SK-N-DZ (cell line): Measurements from ENCODE around the gene NXNL1.
A peak's percentile ranks its signal among the peaks of the same experiment; 100 is the strongest.

Source experiments
- DNase-seq: peaks from one replicate; pipeline ENCODE4 v3.0.0-alpha.2; 2015; ENCODE audit warnings: low spot score

Gene NXNL1

DNA sequence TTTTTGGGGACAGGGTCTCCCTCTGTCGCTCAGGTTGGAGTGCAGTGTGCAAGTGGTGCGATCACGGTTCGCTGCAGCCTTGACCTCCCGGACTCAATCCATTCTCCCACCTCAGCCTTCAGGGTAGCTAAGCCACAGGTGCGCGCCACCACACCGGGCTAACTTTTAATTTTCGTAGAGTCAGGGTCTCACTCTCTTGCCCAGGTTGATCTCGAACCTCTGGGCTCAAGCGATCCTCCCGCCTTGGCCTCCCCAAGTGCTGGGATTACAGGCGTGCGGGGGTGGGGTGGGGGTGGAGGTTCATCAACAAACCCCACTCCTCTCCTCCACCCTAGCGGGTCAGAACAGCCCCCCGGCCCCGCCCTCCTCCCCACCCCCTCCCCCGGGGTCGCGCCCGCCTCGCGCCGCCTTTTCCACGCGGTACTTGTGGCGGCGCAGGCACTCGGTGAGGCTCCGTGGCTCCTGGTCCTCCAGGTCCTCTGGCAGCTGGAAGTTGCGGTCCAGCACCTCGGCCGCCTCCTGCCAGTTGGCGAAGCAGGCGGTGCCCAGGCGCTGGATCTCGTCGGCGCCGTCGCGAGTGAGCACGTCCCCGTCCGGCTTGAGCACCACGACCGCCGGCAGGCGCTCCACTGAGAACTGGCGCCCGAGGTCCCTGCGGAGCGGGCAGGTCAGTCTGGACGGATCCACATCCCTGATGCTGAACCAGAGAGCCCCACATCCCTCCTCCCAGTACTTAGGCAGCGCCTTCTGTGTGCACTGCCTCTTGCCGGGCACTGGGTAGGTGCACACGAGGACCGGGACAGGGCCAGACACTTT is 5.2 kb downstream of the NXNL1 start:
- DNase-seq = no peak

DNA sequence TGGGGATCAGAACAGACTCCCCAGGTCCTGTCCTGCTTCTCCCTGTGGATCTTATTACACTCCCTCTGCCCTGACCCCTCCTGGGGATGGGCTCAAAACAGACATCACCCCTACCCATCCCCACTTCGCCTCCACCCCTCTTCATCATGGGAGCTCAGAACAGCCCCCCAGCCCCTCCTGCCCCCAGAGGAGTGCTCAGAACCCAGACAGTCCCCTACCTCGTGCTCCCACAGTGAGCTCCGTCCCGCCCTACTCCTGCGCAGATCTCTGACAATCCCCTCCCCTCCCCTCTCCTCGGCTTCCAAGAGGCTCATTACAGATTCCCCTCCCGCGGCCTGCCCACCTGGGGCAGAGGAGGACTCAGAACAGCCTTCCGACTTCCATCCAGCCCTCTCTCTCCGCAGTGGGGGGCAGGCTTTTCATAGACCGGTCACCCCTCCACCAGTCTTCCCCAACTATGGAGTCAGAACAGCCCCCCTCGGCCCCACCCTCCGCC is 6.1 kb downstream of the NXNL1 start:
- no peak for DNase-seq

DNA sequence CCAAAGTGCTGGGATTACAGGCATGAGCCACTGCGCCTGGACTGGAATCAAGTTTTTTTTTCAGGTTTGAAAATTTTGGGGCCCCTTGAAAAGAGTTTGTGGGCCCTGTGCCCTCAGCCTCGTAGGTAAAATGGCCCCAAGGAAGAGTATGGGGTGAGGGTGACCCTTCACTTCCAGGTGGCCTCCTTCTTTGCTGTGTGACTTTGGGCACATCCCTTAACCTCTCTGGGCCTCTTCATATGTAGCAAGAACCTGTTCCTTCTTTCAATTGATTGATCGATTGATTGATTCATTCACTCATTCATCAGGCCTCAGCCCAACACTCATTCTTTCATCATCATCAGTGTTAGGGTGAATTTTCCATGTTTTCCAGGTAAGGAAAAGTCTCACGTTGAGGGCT is 8.9 kb downstream of the NXNL1 start:
- DNase-seq = no peak

DNA sequence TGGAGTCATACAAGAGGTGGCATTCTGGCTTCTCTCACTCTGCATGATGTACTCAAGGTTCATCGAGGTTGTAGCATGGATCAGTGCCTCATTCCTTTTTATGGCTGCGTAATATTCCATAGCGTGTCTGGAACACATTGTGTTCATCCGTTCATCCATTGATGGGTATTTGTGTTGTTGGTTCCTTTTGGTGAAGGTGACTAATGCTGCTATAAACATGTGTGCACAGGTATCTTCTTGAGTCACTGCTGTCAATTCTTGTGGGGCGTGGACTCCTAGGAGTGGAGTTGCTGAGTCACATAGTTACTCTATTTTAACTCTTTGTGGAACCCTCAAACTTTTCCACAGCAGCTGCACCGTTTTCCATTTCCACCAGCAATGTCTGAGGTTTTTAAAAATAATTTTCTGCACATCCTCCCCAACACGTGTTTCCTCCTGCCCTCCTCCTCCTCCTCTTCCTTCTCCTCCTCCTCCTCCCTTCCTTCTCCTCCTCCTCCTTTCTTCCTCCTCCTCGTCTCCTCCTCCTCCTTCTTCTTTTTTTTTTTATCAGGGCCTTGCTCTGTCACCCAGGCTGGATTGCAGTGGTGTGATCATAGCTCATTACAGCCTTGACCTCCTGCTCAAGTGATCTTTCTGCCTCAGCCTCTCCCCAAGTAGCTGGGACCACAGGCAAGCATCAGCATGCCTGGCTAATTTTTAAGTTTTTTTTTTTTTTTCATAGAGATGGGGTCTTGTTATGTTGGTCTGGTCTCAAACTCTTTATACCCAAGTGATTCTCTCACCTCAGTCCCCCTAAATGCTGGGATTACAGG is 10.3 kb downstream of the NXNL1 start:
- no peak for DNase-seq

DNA sequence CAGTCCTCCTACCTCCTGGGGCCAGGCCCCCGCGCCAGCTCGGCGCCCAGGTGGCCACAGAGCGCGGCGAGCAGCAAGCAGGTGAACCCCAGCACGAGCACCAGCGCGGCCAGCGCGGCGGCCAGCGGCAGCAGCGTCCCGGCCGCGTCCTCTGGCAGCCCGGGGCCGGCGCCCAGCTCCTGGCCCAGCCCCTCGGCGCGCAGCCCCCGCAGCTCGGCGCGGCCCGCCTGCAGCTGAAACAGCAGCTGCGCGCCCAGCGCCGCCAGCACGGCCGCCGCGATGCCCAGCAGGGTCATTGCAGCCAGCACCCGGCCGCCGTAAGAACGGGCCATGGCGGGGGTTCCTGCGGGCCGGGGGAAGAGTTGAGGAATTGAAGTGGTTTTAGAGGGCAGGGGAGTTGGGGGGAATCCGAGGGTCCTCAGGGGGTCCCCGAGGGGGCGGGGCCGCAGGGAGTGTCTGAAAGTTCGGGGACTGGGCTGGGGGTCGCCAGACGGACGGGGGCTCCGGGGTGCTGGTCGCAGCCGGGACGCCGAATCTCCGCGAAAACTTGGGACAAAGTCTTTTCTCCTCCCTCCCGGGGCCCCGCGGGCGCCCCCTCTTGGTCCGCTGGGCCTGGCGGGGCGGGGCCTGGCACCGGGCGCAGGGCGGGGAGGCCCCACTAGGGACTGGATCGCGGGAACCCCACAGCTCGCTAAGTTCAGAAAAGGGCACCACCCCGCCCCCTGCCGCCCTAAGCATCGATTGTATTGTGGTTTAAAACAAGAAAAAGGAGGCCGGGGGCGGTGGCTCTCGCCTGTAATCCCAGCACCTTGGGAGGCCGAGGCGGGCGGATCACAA is 12.4 kb downstream of the NXNL1 start, which contains the start of gene TMEM221:
TMEM221 (minus strand) TSS at position 538 of the 837 bp plus-strand sequence; CDS start at position 332, 206 bp downstream.
- no peak for DNase-seq

DNA sequence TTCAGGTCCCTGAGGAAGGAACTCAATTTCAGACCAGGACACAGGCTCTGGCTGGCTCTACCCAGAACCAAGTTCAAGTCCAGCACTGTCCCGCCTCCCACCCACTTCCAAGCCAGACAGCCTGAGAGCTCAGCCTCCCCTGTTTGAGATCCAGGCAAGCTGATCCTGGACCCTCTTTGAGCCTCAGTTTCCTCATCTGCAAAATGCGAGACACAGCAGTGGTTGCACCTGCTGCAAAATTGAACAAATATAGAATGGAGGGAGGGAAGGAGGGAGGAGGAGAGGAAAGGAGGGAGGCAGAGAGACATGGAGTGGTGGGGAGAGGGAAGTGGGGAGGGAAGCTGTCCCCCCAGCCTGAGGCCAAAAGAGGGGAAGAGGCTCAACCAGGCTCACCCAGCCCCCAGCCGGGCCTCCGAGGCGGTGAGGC is 13.0 kb downstream of the NXNL1 start:
- no peak for DNase-seq

DNA sequence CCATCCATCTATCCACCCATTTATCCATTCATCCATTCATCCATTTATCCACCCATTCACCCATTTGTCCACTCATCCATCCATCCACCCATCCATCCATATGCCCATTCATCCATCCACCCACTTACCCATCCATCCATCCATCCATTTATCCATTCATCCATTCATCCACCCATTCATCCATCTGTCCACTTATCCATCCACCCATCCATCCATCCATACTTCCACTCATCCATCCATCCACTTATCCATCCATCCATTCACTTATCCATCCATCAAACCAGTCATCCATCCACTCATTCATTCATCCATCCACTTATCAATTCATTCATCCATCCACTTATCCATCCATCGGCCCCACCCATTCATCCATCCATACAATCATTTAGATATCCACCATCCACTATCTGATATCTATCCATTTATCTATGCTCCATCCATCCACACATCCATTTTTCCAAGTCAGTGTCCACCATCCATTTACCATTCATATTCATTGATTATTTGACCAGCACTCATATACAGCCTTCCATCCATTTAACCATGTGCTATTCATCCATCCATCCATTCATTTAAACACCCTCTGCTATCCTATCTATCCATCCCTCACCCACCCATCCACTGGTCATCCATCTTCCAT is 15.1 kb downstream of the NXNL1 start:
- DNase-seq = no peak

DNA sequence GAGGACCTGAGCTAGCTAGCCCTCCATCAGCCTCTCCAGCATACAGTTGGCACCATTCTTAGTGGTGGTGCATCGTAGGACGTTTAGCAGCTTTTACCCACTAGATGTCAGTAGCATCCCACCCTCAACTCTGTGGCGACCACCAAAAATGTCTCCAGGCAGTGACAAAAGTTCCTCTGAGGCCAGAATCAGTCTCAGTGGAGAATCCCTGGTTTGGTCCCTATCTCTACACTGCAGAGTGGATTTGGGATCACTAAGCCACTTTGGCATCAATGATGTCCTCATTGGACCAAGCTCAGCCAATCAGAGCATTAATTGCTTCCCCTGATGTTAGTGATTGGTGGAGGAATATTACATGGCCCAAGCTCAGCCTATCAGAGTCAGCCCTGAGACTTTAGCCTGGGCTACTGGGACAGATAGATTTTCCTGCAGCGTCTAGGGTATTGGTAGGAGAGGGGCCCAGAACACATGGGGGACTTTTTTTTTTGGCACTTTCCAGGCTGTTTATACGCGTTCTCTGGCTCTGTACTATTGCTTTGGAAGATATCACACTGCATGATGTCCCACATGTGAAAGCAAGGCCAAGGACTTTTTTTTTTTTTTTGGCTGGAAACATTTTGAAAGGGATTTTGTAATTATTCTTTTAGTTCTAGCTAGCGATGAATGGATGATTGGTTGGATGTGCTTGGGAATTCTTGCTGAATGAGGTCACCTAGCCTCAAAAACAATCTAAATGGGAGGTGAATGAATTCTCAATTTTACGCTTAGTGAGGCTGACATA is 19.3 kb downstream of the NXNL1 start:
- no peak for DNase-seq

DNA sequence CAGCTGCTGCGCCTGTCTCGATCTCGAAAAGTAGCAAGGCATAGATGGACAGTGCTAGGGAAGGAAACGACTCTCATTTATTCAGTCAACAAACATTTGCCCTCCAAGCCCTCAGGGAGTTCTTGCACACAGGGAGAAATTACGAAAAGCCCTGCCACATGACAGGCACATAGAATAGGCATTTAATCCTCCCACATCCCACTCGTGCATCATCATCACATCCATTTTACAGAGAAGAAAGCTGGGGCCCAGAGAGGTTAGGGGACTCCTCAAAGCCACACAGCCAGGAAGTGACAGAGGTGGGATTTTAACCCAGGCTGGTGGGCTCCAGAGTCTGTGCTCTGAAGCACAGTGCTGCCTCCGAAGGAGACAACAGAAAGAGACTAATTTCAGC is 23.9 kb downstream of the NXNL1 start:
- DNase-seq = no peak

DNA sequence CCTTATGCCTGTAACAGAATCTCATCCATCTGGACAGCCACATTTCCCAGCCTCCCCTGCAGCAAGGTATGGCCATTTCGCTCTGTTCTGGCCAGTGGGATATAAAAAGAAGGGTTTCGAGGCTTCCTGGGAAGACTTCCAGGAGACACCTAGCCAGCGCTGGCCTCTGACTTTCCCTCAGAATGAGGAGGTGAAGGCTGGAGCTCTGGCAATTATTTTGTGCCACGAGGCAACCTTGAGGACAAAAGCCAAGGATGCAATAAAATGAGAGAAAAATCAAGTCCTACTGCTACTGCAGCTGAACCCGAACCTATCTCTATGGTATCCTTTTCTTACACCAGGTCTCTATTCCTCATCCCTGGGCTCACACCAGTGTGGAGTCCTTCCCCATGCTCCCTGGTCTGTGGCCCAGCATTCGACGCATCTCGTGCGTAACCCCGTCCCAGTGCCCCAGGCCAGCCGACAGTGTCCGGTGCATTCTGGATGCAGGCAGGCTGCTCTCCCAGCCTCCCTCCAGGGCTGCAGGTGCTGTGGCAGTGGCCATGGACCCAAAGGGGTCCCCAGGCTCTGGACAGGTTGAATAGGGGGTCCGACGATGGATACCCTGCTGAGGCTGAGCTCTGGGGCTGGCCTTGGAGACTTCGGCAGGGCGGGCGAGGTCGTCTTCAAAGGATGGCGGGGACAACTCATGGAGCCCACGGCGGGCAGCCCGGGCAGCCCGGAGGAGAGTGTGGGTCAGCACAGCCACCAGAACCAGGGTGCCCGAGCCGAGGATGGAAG is 24.4 kb downstream of the NXNL1 start:
- no peak for DNase-seq

DNA sequence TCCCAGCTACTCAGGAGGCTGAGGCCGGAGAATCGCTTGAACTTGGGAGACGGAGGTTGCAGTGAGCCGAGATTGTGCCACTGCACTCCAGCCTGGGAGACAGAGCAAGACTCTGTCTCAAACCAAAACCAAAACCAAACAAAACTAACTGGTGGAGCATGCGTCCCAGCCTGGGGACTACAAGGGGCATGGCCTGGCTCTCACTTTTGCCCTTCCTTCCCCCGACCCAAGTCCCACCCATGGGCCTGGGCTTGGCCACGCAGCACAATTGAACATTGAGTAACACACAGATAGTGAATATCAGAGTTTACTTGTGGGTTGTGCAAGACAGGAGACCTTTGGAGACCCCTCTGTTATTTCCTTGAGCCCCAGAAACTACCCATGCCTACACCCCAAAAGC is 25.5 kb downstream of the NXNL1 start:
- no peak for DNase-seq

DNA sequence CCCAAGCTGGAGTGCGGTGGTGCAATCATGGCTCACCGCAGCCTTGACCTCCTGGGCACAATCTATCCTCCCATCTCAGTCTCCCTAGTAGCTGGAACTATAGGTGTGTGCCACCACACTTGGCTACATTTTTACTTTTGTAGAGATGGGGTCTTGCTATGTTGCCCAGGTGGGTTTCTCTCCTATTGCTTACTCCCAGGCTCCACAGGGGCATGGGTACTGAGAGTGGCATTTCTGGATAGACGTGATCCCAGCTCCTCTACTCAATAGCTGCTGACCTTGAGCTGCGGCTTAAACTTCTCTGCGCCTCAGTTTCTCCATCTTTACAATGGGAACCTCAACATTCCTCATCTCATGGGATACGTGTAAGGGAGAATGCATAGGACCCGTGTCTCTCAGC is 29.3 kb downstream of the NXNL1 start:
- no peak for DNase-seq

DNA sequence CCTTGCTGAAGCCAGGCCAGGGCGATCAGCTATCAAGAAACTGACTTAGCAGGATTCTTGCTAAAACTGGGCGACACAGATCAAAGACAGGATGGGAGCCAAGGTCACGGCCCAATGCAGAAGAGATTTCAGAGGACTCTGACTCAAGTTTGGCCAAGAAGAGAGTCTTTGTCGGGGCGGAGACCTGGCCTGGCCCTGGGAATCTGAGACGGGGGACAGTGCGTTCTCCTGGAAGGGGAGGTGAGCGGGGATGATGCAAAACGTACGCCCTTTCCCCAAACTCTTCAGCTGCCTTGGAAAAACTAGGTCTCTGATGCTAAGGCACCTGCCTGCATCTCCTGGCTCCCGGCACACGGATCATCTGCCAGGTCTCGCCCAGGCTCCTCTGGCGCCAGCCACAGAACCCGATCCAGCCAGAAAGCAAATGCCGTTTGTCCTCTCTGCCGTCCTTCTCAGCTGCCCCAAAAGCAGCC is 31.0 kb downstream of the NXNL1 start:
- DNase-seq = no peak

DNA sequence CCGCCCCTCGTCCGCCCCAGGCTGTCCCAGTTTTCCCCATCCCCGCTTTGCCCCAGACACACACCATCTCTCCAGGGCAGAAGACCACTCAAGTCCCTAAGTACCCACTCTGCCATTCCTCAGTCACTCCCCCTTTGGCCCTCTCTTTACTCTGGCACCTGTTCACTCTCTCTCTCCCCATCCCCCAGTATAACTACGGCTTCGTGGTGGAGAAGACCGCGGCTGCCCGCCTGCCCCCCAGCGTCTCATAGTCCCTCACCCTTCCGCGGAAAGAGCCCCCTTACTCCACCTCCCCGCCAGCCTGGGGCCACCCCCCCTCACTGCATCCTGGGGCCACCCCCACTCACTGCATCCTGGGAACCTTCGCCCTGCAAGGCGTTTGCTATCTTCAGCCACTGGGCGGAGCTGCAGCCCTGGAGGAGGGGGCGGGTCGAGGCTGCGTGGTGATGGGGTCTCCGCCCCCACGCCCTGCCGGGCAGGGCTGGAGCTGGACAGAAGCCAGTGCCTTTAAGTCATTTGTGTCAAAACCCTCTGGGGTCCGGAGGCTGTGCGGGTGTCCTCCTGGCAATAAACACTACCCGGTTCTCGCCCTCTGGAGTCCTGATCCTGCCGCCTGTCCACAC is 35.9 kb downstream of the NXNL1 start:
- DNase-seq = peak; percentile 70

DNA sequence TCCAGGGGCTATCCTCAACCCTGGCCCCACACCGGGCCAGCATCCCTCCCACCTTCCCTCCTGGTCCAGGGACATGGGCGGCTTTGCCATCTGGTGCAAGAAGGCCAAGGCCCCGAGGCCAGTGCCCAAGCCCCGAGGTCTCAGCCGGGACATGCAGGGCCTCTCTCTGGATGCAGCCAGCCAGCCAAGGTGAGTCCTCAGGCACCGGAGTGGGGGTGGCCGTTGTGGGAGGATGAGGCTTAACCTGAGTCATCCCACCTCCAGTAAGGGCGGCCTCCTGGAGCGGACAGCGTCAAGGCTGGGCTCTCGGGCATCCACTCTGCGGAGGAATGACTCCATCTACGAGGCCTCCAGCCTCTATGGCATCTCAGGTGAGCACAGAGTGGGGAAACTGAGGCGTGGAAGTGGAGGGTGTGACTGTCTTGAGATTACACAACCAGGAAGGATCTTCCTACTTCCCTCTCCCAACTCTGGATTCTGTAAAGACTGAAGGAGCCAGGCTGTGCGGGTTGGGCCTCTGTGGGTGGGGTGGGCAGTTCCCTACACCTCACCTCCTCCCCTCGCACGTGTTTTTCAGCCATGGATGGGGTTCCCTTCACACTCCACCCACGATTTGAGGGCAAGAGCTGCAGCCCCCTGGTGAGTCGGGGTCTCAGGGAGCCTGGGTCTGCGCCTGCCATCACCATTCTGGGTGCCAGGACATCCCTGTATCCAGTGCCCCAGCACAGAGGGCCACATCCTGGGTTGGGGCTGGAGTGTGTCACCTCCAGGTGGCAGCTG is 37.1 kb downstream of the NXNL1 start:
- DNase-seq = no peak

DNA sequence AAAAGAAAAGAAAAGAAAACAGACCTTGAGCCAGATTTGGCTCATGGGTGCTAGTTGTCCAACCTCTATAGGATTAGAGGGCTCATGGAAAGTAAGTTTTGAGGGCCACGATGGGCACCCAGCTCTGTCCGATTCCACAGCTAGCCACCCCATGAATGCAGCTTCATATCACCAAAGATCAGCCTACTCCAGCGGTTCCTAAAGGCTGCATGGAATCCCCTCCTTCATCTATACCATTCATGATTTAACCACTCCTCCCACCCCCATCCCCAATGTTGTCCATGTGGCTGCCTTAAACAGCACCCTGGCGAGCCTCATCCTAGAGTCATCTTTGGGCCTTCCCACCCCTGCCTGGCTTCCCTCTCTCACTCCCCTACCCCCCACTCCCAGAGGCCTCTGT is 38.8 kb downstream of the NXNL1 start:
- no peak for DNase-seq

DNA sequence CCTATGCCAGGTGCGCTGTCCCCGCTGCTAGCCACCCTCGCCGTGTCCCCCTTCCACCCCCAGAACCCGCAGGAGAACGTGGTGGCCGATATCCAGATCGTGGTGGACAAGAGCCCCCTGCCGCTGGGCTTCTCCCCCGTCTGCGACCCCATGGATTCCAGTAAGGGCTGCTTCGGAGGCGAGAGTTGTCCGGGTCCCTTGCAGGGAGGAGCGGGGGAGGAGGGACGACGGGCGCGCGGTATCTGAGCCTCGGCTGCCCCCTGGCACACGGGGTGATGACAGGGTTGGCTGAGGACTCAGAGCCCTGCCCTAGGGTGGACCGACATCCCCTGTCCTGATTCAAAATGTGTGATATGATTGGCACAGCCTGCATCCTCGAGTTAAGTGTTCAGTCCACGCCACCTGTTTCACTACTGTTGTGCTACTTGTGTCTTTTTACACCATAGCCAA is 40.2 kb downstream of the NXNL1 start:
- peak; percentile 46 for DNase-seq
